SKM-1 treated with dmso at 0.1 percent for 144 hours (cell line): Measurements from ENCODE around the gene XRCC1.

ENCODE experiments used
- DNase-seq: peaks from one replicate; lab custom pipeline; 2025; ENCODE audit not compliant: unreplicated experiment; lab: John Stamatoyannopoulos, UW

XRCC1 gene, protein sequence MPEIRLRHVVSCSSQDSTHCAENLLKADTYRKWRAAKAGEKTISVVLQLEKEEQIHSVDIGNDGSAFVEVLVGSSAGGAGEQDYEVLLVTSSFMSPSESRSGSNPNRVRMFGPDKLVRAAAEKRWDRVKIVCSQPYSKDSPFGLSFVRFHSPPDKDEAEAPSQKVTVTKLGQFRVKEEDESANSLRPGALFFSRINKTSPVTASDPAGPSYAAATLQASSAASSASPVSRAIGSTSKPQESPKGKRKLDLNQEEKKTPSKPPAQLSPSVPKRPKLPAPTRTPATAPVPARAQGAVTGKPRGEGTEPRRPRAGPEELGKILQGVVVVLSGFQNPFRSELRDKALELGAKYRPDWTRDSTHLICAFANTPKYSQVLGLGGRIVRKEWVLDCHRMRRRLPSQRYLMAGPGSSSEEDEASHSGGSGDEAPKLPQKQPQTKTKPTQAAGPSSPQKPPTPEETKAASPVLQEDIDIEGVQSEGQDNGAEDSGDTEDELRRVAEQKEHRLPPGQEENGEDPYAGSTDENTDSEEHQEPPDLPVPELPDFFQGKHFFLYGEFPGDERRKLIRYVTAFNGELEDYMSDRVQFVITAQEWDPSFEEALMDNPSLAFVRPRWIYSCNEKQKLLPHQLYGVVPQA

DNA sequence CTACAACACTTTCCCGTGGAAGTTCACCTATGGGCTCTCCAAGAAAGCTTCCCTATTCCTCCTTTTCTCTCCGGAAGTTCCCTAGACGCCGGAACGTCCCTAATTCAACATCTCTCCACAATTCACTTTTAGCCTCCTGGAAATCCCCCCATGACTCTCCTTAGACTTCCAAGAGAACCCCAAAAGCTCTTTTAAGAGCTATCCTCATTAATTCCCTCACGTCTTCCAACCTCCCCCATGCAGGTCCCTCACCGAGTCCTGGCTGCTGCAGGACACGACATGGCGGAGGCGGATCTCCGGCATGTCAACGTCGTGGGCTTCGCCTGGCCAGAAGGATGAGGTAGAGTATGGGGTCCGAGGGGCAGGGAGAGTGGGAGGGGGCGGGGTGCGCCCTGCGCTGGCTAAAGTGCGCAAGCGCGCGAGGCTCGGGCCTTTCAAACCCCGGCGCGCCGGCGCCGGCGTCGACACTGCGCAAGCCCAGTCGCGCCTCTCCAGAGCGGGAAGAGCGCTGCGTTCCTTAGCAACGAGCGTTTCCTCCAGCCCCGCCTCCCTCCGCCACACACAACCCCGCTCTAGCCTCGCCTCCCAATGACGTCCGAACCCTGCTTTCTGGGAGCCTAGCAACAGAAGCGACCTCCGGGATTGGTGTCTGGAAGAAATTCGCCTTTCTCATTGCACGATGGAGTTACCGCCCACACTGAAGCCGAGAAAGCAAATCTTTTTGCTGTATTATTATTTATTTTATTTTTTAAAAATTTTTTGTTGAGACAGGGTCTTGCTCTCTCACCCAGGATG lies at the start of gene XRCC1, which contains the start of gene PINLYP:
Gene XRCC1 (minus strand): TSS at position 372 of the 795 bp plus-strand sequence. CDS start 69 bp downstream, at position 303.
Gene PINLYP (plus strand): TSS at position 646 of the 795 bp plus-strand sequence. CDS start 1,391 bp downstream, outside the sequence.
- DNase-seq, result peak; percentile 91

DNA sequence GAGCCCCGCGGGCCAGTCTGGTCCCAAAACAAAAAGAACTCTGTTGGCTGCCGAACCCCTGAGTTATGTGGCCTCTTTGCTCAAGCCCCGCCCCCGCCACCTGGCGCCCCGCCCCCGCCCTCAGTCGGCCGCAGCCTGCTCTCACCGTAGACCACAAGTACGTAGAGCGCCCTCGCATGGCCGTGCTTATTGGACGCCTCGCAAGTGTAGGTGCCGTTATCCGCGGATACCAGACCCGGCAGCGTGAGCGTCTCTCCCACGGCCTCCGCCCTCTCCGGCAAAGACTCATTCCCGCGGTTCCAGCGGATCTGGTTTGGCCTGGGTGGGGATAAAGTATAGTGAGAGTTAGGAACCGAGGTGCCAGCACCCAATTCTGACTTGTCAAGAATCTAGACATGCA lies 49.6 kb upstream of the XRCC1 start:
- DNase-seq, result no peak

DNA sequence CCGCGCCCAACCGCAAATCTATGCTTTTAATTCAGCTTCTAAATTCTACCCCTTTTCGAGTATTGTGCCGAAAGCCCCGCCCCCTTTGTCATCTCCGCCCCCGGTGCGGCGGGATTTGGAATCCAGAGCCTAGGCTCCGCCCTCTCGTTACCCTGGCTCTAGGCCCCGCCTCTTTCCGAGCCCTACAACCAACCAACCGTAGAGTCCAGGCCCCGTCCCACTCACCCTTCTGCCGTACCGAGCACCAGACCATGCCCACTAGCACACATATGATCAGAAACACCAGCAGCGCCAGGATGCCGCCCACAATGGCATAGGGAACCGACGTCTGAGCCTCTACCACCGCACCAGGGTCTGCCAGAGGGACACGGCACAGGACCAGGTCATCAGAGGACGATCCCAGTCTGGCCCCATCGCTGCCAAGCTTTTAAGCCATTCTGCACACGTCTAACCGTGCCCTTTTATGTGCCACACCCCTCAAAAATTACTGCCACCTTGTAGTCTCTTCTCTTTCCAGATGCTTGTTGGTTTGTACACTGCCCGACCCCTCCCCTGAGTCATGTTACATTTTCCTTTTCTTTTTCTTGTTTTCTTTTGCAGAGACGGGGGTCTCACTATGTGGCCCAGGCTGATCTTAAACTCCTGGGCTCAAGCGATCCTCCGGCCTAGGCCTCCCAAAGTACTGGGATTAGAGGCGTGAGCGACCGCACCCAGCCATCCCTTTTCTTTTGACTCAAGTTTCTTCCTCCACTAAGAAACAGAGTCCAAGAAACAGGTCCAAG lies 48.8 kb upstream of the XRCC1 start:
- DNase-seq, result no peak

DNA sequence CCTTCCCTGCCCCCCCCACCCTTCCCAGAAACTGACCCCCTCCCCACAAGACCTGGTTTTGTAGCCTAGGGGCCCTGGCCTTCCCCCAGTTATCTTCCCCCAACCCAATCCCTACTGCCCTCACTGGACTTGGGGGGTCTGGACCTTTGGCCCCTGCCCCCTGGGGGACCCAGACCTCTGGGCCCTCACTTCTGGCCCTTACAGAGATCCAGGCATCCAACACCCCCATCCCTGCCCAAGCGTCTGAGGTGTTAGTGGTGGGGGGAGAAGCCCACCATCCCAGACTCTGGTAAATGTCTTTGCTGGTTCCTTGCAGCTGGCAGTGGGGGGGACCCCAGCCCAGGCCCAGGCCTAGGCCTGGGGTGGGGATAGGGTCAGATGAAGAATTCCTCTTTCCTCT lies 47.6 kb upstream of the XRCC1 start:
- DNase-seq, result no peak

DNA sequence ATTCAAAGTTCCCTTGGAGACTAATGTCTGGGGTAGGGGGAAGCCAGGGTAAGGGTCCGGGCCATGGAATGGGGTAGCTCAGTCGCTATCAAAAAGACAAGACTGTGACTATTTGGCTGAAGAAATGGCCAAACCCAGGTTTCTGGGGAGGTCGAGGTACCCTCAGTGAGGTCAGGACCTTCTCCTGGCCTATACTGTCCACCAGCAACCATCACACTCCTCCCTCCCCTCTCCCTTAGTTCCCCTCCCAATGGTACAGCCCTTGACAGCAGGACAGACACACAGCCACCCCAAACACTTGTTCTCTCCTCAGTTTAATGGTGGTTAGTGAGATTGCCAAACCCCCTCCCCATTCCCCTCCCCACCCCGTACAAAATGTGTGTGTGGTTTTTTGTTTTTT lies 46.7 kb upstream of the XRCC1 start:
- DNase-seq, result no peak

DNA sequence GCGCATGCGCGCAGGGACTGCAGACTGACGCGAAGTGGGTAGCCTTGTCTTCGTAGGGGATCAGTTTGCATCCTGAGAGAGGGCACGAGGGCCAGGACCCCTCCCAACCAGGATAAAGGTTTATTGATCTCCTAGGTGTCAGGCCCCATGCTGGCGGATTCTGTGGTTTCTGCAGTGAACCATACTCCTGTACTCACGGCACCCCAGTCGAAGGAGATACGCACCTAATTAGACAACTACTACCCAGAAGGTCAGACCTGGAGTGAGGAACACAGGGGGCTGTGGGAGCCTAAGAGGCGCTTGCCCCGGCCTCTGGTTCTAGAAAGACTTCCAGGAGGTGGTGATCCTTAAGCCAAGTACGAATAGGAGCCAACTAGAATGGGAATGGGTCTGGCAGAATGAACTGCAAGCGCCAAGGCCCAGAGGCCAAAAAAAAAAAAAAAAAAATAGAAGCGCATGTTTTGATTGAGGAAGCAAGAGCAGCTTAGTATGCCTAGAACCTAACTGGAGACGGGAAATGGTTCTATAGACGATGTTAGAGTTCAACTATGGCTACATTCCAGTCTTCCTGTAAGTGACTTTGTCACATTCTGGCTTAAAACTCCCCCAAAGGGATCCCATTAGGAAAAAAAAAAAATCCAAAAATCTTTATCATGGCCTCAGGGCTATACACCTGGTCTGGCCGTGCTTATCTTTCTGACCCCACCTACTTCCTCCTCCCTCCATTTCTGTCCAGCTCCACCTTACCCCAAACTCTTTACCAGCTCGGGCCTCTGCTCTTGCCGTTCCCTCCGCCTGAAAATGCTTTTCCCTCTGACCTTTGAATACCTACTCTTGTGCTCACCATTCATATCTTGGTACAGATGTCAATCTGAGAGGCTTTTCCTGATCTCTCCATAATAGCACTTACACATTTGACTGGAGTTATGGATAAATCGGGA lies 45.0 kb upstream of the XRCC1 start:
- DNase-seq, result no peak

DNA sequence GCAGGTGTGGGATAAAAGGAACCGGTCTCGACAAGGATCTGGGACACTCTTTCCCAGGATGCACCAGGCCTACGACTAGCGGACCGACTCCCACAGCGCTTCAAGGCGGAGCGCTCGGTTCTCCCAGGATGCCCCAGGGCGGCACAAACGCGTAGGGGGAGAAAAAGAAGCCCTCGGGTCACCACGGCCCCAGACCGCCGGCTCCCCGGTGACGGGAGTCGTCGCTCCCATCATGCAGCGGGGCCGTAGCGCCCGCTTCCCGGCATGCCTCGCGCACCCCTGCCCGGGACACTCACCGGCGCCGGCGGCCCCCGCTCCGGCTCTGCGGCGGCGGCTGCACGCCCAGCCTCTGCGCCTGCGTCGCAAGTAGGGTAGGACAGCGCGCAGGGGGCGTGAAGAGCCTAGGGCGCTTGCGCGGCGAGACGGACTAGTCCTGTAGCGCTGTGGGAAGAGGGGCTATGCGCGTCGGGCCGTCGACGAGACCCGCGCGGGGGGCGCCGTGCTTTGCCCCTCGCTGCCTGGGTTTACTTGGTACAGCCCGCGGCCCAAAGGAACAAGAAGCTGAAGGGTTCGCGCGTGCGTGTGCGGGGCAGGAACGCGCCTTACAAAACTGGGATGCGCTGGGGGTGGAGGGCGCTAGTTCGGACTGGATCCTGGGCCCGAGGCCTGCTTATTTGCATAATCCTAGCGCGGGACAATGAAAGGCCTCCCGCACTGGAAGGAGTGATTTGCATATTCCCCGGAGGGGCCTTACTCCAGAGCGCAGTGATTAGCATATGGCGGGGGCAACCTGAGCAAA lies 44.1 kb upstream of the XRCC1 start, which contains the start of gene ZNF428:
Gene ZNF428 (minus strand): TSS at position 368 of the 799 bp plus-strand sequence. CDS start 5,325 bp downstream, outside the sequence.
- peak; percentile 38 for DNase-seq

DNA sequence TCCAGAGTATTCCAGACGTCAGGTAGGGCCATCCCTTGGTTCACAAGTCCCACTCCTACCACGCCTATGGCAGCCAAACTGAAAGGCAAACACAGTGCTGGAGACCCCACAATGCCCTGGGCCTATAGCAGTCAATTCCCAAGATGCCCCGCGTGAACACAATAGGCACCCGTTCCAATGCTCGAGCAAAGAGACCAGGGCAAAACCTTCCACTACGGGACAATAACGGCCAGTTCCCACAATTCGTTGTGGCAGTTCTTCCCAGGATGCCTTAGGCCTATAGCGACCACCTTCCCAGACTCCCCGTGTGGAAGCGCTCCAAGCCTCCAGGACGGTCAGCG lies 43.6 kb upstream of the XRCC1 start:
- no peak for DNase-seq

DNA sequence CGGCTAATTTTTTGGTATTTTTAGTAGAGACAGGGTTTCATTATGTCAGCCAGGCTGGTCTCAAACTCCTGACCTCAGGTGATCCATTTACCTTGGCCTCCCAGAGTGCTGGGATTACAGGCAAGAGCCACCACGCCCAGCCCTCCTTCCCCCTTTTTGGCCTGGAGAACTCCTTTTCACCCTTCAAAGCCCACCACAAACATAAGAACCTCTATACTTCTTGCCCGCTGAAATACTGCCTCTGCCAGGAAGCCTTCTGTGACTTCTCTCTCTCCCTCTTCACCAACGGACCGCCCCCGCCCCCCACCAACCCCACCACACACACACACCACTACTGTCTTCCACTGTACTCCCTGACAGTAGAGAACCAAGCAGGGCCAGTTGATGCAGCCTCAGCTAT lies 41.6 kb upstream of the XRCC1 start:
- no peak for DNase-seq

DNA sequence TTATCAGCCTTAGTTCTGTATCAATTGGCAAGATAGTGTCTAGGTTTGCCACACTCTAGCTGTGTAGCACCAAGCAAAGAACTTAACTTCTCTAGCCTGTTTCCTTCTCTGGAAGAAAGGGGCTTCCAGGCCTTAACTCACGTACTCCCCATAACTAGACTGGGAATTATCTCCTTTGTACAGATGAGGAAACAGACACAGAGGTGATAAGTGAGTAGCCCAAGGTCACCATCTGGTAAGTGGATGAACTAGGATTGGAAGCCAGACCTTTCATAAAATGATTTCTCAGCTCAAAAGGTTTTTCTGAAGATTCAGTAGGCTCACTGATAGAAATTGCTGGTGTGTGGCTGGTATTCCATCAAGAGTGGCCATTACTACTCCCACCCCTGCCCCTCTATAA lies 41.0 kb upstream of the XRCC1 start:
- no peak for DNase-seq

DNA sequence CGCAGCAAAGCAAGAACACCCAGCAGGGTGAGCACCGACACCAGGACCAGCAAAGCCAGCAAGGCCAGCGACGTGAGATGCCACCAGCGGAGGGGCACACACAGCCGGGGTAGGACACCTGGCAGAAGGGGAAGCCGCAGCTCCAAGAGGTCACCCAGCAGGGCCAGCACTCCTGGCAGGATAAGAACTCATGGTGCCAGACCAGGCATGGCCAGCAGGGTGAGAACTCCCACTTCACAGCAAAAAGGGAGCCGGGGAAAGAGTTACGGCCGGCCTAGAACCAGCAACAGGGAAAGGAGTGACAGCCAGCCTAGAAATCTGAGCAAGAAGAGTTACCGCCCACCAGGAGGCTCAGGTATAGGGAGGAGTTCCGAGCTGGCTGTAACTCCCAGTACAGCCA lies 37.0 kb upstream of the XRCC1 start:
- no peak for DNase-seq

DNA sequence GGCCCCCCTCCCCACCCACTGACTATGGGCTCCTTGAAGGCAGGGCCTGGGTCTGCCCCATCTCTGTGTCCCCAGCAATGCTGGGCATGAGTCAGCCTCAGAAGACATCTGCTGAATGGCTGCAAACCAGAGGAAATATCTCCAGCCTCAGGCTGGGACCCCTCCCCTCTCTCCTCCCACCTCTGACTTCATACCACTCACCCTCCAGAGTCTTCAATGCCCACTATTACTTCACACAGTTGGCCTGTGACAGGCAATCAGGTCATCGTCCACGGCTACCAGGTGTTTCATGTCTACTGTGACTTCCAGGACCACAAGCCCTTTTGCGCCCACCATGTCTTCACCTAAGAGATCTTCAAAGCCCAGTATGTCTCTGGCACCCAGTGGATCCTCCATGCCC lies 36.5 kb upstream of the XRCC1 start, which contains the start of gene SRRM5:
Gene SRRM5 (plus strand): TSS at position 301 of the 400 bp plus-strand sequence. CDS start 34 bp downstream, at position 335.
- DNase-seq, result no peak

DNA sequence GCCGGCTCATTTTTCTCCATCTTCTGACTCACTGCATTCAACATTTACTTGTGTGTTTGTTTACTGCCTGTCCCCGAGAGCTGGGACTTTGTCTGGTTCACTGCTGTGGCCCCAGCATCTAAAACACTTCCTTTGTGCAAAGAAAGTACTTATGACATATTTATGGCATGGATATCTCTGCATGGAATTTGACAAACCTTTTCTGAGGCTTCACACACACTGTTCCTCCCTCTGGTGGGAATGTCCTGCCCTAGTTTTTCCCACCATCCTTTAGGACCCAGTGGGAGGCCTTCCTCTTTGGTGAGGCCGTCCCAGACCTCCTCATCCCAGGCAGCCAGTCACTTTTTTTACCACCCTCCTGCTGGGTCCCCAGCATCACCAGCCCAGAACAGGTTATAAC lies 35.2 kb upstream of the XRCC1 start:
- no peak for DNase-seq

DNA sequence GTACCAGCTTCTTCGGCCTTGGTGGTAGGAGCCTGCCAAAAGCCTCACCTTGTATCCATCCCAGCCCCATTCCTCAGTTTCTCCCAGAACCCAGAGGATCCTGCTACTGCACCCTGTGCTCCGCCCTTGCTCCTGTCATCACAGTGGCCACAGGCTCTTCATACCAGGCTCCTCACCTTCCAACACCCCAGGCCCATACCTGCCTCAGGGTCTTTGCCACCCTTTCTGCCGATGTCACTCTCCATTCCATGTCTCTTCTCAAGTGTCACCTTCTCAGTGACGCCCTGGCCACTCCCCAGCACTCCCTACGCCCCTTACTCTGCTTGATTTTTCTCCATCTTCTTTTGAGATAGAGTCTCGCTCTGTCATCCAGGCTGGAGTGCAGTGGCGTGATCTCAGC lies 34.5 kb upstream of the XRCC1 start:
- DNase-seq, result no peak

DNA sequence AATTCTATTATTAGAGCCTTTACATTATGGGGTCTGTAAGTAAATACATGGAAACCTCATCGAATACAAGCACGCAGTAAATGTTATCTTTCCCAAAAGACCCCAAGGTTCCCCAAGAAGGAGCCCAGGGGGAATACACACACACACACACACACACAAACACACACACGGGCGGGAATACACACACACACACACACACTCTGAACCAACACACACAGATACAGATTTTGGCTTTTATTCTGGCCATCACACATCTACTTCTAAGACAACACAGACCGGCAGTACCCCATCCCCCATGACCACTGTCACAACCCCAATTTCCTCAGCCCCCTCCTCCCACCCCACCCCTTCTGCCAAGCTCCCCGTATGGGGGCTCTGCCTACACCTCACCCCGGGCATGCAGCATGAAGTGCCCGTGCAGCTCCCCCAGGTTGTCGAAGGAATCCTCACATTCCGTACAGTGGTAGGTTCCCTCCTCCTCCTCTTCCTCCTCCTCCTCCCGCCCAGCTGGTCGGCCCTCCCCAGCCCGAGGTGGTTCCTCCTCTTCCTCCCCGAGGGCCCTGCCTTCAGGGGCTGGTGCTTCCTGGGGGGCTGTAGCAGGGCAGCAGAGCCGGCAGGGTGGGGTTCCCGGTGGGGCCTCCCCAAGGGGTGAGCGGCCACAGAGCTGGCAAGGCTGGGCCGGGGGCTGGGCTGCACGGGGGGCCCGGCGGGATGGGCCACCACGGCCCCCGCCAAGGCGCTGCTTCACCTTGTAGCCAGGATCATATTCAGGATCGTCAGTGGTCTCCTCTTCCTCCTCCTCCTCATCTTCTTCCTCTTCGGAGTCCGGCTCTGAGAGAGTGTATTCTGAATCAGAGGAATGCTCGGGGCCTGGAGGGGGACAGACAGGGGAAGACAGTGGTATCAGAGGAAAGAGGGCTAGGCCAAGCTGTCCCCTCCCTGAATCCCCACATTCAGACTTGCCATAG lies 32.2 kb upstream of the XRCC1 start:
- no peak for DNase-seq

DNA sequence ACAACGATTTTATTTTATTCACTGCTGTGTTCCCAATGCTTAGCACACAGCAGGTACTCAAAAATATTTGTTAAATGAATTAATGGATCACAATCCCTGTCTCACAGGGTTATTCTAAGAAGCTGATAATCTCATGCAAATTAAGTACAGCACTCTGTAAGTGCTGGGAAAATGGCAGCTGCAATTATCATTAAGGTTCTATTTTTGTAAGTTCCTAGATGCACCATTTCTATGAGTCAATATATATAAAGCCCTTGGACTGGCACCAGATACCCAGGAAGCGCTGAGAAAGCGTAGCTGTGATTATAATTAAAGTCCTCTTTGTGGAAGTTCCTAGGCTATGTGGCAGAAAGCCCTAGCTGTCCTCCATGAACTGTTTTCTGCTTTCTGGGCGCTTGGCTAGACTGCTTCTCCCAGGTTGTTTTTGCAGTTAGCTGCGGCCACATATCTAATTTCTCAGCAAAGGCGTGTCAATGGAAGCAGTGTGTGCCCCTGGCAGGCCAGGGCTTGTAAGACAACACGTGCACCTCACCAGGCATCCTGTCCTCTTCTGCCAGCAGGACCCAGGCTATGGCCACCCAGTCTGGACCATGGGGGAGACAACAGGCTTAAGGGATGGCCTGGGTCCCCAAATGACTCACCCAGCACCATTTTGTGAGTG lies 31.4 kb upstream of the XRCC1 start:
- DNase-seq, result no peak
